Colonic mucosa (tissue), 4 donors: Measurements from ENCODE around the gene BCOR. TPM values are rescaled to one million over a fixed set of nuclear protein-coding genes. Genes with fewer than 3 reads are reported as not detected.

Experiments used
- DNase-seq: peaks from one replicate; pipeline ENCODE4 v3.0.0-alpha.2; 2020
- H3K27ac ChIP-seq: fragments of 200-600 bp; one replicate; pipeline ENCODE4 v1.8.0; 2021
- H3K27me3 ChIP-seq: fragments of 200-600 bp; one replicate; pipeline ENCODE4 v1.8.0; 2021
- H3K36me3 ChIP-seq: fragments of 200-600 bp; one replicate; pipeline ENCODE4 v1.8.0; 2021
- H3K4me1 ChIP-seq: fragments of 200-600 bp; one replicate; pipeline ENCODE4 v1.8.0; 2021; ENCODE audit warnings: mild to moderate bottlenecking
- H3K4me3 ChIP-seq: fragments of 200-600 bp; one replicate; pipeline ENCODE4 v1.8.0; 2021
- H3K9ac ChIP-seq, 2 donors: one replicate each; pipeline ENCODE4 v1.7.0; 2013; ENCODE audit warnings: control low read depth in 2 of 2, low read depth in 2 of 2, low read length in 2 of 2
- H3K9me3 ChIP-seq: fragments of 200-600 bp; one replicate; pipeline ENCODE4 v1.8.0; 2021
- CTCF ChIP-seq: fragments of 200-600 bp; IDR thresholded peaks from one replicate; pipeline ENCODE4 v1.8.0; 2022; ENCODE audit warnings: antibody characterized with exemption, mild to moderate bottlenecking
- intact Hi-C: fragments of 100-400 bp; cut with DNase I; formaldehyde crosslinking; loops from one replicate; pipeline ENCODE4 v1.14.1; 2022
- total RNA-seq, 2 donors: library from RNA; stranded (reverse); fragmentation: NEBNext Ultra II Directional in 1 of 2; extraction: Animal tissue kit (Norgen Biotek cat#: 25700) in 1 of 2; gene quantifications; one replicate each; pipeline ENCODE4 v1.2.1, GENCODE V29; 2021
- donor health status: healthy.
- donor health status: DM: no; HTN: no; CAD: no.
- donor health status: DM: no; HTN: no; CAD: no.

The BCOR gene
- total RNA-seq, 2 donors from 2014 or later = 18.3 to 21.3 TPM

GRCh38 chrX:40049084-40049641 lies 48.6 kb downstream of the BCOR start:
- Histone ChIP-seq H3K9ac (no peak overlapping the region), H3K36me3 (no peaks in the 10 kb centered on the region), H3K4me1 (no peaks in the 10 kb centered on the region), H3K4me3 (no peak overlapping the region), H3K9me3 (no peaks in the 10 kb centered on the region), H3K27me3 (no peaks in the 10 kb centered on the region), H3K27ac (no peak overlapping the region)
- DNase-seq = no peak
- TF ChIP-seq CTCF = no peak
- intact Hi-C loops = no loop called here

- no peak overlapping the region for H3K27ac ChIP-seq
- H3K36me3 ChIP-seq = no peaks in the 10 kb centered on the region
- DNase-seq = no peak
- no peak overlapping the region for H3K4me3 ChIP-seq
- H3K9me3 ChIP-seq = no peaks in the 10 kb centered on the region
- H3K27me3 ChIP-seq = no peaks in the 10 kb centered on the region
- H3K9ac ChIP-seq = no peak overlapping the region
- no peaks in the 10 kb centered on the region for H3K4me1 ChIP-seq
- intact Hi-C loops = no loop called here
- TF ChIP-seq CTCF = no peak
Observed at GRCh38 chrX:40047485-40047884, 50.3 kb downstream of the BCOR start.

- DNase-seq = no peak
- intact Hi-C loops = no loop called here
- H3K9me3 ChIP-seq = no peaks in the 10 kb centered on the region
- TF ChIP-seq CTCF = no peak
- H3K27ac ChIP-seq = no peak overlapping the region
- H3K4me1 ChIP-seq = no peaks in the 10 kb centered on the region
- no peaks in the 10 kb centered on the region for H3K36me3 ChIP-seq
- H3K27me3 ChIP-seq = no peaks in the 10 kb centered on the region
- no peak overlapping the region for H3K9ac ChIP-seq
- H3K4me3 ChIP-seq = no peak overlapping the region
Observed at GRCh38 chrX:40043895-40044294, 53.9 kb downstream of the BCOR start.

GRCh38 chrX:40041915-40042314 lies 55.8 kb downstream of the BCOR start:
- Histone ChIP-seq H3K27me3 (no peaks in the 10 kb centered on the region), H3K9ac (no peak overlapping the region), H3K36me3 (no peaks in the 10 kb centered on the region), H3K27ac (no peak overlapping the region), H3K4me1 (no peaks in the 10 kb centered on the region), H3K9me3 (no peaks in the 10 kb centered on the region), H3K4me3 (no peak overlapping the region)
- intact Hi-C loops = no loop called here
- no peak for TF ChIP-seq CTCF
- DNase-seq = no peak

GRCh38 chrX:40040686-40041461 lies 56.9 kb downstream of the BCOR start:
- intact Hi-C loops = no loop called here
- H3K27me3 ChIP-seq = no peaks in the 10 kb centered on the region
- no peaks in the 10 kb centered on the region for H3K4me1 ChIP-seq
- no peak overlapping the region for H3K4me3 ChIP-seq
- H3K27ac ChIP-seq = no peak overlapping the region
- no peaks in the 10 kb centered on the region for H3K9me3 ChIP-seq
- H3K9ac ChIP-seq = no peak overlapping the region
- no peak for TF ChIP-seq CTCF
- DNase-seq = no peak
- no peaks in the 10 kb centered on the region for H3K36me3 ChIP-seq
